NCI-H2196 treated with DMSO at 0.1 percent for 48 hours (cell line): ENCODE results near the gene ABCA3.
"Not testable (repeated sequence)": the region's sequence is repeated elsewhere in the genome, so short reads cannot be mapped to it uniquely, and the experiment has no call there.

Experiments
- DNase-seq: peaks from one replicate; lab custom pipeline; 2025; ENCODE audit not compliant: unreplicated experiment; lab: John Stamatoyannopoulos, UW

ABCA3 gene

DNA sequence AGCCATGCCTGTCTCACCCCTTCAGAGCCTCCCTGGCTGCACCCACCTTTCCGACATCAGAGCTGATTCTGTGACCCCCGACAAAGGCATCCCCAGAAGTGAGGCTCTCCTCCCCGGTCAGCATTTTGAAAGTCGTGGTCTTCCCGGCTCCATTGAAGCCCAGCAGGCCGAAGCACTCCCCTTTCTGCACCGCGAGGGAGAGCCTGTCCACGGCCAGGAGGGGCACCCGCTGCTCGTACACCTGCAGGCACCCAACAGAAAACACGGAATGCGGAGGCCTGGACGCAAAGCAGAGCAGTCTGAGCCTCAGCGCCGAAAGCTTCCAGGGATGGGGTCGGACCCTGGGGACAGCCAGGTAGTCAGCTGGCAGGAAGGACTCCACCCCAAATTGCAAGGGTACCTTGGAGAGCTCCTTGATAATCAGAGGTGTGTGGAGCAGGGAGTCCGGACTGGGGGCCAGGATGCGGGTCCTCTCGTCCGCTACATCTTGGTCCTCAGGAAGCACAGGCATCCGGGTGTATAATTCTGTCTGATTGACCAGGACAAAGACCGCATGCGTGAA lies 59.5 kb downstream of the ABCA3 start:
- no peak for DNase-seq

DNA sequence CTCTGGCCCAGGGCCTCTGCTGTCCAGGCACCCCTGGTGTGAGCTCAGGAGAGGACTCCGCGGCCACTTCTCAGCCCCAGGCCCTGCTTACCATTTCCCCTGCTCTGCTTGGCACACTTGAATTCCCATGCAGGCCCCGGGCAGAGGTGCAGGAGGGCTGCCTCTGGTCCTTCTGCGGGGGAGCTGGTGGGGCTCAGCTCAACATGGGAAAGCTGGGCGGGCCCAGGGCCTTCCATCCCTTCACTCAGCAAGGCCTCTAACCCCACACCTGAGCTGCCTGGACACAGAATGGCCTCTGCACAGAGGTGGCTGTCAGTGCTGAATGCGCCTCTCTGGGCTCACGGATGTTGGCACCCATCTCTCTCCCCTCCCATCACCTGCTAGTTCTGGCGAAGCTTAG lies 60.1 kb downstream of the ABCA3 start:
- DNase-seq = no peak

DNA sequence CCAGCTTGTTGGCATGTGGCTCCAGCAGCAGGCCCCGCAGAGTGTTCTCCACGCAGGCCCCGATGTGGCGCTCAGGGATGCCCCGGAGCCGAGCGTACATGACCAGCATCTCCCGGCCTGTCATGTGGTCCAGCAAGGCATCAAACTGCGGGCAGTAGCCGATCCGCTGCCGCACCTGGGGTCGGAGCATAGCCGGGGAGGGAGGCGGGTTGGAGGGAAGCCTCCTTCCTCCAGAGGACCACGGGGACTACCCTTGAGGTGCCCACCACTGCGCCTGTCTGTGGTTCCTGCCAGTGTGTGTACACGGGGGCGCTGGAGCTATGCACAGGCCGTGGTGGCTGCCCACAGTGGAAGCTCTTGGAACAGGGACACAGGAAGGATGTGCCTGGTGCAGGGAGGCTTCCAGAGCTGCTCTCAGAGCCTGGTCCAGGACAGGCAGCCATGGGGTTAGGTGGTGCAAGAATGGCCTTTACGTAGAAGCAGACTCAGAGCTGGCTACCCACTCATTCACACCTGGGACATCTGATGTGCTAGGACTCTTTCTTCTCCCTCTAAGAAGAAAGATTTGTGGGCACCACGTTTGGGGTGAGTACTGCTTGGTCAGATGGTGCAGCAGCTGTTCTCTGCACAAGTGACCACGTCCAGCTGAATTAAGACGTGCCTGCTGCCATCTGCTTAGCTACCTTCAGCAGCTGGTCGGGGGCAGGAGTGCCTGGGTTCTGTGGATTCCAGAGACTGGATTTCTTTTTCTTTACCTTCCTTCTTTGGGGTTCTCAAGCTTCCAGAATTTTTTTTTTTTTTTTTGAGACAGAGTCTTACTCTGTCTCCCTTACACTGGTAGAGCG lies 61.4 kb downstream of the ABCA3 start:
- no peak for DNase-seq

DNA sequence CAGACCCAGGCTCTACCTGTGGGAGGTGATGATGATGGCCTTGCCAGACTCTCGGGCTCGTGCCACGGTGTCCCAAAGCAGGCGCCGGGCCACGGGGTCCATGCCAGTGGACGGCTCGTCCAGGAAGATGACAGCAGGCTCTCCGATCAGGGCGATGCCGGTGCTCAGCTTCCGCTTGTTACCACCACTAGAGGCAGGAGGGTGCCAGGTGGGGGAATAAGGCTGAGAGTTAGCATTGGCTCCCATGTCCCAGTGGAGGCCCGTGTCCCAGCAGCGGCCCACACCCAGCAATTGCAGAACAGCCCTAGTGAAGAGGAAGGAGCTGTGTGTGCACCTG lies 62.3 kb downstream of the ABCA3 start:
- no peak for DNase-seq

DNA sequence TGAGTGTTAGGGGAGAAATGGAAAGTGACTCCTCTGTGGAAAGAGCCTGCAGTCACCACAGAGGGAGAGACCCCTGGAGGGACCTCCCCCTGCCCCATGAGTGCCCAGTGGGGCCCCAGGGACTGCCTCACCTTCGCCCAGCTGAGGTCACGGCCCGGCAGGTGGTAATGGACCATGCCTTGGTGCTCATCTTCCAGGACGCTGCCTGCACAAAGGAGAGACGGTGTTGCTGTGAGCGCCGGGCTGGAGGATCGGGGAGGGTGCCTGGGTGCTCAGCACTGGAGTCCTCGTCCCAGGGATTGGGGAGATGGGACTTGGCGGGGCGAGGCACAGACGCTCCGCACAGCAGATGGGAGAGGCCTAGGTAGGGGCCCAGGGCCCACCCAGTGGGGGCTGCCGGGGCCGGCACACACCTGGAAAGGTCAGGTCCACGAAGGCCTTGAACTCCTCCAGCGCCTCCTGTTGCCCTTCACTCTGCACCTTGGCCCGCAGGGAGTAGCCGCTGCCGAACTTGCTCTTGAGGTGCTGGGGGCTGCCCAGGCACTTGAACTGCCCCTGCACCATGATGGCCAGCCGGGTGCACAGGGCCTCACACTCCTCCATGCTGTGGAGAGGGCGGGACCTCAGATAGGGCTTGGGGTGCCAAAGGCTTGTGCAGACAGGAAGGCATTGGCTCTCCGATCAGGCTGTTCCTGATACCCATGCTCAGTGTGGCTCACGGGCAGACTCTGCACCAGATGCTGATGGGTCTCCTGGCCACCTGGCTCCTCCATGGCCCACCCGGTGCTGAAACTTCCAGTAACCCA lies 62.9 kb downstream of the ABCA3 start:
- DNase-seq = no peak

DNA sequence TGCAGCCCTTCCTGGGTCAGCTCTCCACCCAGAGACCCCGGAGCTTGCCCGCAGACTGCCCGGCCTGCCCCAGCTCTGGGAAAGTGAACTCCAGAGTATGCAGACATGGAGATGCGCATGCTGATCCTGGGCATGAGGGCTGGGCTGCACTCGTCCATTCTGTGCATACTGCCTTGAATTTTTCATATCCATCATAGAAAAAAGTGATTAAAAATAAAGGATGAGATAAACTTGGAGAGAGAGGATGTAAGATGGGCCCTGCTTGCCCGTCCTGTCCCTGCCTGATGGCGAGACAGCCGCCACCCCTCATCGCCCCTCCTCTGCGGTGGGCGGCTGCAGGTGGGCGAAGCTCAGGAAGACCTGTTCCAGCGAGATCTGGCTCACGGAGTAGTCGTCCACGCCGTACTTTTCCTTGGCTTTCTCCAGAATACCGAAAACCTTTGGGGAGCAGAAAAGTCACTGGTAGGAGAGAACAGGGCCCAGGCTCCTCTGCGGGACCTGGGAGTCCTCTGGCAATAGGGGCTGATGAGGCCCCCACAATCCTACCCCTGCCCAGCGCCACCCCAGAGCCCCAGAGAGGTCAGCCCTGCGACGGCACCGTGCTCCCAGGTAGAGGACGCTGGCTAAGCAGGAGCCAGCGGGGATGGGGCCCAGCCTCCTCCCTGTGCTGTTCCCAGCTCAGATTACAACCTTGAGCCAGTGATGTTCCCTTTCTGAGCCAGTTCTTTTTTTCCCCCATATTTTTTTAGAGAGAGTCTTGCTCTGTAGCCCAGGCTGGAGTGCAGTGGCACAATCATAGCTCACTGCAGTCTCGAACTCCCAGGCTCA lies 63.9 kb downstream of the ABCA3 start:
- DNase-seq = no peak

DNA sequence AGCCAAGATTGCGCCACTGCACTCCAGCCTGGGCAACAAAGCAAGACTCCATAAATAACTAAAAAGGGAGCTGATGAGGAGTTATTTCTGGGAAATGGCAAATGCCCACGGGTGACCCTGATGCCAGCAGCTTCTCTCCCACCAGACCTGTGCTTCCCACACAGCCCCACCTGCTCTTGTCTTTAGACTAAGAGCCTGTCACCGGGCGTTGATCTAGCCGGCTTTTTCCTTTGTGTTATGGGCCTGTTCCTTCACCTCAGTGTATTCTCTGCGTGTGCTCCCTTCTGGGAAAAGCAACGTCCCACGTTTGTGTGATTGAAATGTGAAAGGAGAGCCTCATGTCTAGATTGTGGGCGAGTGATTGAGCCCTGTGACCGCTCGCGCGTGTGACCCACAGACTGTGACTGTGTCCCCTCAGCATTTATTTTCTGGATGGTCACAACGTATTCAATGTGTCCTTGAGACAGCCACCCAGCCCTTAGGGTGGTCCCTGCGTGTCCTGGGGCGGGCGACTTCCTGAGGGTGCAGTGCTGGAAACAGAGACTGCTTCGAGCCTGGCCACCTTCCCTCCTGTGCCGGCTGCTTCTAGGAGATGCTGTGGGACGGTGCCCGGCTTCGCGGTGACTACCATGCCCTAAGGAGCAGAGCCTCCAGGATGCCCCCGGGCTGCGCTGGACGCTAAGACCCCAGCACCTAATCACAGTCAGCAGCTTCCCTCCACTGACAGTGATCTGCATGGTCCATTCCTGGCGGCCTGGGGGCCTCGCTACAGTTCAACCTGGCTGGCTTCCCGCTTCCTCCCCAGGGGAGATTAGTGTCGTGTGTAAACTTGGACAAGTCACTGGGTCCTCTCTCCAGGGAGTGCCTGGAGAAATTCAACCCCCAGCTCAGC lies 64.8 kb downstream of the ABCA3 start:
- no peak for DNase-seq

DNA sequence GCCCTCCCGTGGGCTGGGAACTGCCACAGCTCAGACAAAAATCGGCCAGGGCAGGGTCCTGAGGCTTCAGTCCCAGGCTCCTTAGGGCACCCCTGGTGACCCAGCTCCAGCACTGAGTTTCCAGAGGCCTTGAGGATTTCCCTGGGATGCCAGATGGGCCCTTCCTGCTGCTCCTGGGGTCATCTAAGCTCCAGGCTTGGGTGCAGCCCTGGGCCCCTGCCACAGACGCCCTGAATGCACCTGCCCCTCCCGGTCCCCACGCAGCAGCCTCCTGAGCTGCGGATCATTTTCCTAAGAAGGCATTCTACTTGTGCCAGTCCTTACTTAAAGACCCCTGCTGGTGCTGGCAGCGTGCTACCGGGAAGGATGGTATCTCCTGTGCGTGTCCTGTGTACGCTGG lies 66.6 kb downstream of the ABCA3 start:
- DNase-seq = no peak

DNA sequence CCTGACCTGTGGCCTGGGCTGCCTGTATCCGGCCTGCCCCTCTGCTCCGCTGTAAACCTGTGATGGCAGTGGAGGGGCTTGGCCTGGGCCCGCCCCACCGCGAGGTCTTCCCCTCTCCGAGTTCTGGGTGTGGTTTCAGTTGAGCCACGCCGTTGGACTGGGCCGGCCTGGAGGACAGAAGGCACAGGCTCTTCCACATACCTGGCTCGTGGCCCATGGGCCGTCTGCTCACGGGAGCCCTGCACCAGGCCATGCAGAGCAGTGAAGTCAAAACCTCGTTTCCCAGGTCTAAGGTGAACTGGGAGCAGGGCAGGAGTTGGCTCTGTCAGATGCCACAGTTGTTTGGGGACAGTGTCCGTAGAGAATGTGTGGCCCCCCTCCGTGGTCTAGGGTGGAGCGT lies 67.0 kb downstream of the ABCA3 start:
- DNase-seq = no peak

DNA sequence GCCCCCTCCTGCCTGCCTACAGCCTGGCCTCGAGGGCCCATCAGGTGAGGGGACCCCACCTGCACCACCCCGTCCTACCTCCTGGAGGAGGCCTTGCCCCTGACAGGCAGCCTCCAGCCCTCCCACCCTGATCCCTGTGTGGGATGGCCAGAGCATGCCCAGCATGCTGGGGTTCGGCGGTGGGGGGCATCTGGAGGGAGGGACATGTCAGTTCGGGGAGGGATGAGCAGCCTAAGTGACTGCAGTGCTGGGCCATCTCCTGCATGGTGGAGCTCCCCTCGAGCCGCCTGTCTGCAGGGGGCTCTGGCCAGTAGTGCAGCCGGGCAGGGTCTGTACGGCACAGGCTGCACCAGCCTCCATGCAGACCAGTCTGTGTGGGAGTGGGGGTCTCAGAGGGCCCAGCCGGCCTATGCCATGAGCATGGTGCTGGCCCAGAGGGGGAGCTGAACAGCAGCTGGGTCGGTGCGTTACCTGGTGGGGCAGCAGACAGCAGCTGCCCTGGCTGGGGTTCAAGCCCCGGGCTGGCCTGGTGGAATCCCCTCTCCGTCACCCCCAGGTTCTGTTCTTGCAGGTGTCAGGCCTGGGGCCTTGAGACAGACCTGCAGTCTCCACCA lies 68.6 kb downstream of the ABCA3 start:
- DNase-seq = no peak

DNA sequence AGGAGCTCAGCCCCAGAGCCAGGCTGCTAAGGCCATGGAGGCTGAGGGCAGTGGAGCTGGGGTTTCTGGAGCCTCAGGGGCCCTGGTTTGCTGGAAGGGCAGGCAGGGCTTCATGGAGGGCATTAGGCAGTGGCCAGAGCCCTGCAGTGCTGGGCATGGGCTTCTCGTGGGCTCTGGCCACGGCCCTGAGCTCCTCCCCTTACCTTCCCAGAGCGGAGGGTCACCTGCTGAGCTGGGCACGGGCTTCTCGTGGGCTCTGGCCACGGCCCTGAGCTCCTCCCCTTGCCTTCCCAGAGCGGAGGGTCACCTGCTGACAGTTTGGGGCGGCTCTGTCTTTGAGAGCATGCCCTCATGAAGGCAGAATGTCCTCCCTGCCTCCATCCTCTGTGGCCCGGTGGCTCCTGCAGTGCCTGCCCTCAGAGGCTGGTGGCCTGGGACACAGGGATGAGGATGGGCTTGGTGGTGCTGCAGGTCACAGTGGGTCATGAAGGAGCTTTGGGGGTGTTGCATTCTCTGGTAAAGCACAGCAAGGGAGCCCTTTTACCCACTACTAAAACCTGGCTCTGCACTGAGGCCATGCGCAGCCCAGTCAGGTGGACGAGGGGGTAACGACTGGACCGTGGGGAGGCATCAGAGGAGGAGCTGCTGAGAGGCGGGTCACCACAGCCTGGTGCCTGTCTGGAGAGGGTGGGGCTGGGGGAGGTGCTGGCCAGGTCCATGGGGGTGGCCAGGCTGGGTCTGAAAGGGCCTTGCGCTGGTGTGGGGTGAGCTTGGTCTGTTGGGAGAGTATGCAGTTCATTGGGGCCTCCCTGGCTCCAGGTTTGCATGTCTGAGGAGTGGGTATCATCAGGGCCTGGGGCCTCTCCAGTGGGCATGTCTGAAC lies 69.7 kb downstream of the ABCA3 start:
- no peak for DNase-seq

DNA sequence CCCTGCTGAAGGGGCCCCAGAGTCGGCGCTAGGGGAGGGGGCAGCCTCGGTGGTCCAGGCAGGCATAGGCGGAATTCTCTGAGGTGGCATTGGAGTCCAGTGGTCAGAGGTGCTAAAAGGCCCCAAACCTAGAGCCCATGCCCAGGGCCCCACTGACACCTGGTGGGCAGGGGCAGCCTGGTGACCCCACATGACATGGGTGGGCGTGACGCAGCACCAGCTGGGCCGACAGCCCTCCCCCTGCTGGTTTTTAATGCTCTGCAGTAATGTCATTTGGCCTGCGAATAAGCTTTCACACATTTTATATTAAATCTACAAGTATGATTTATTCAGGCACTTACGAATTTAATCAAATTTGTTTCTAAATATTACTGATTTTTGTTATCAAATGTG lies 70.5 kb downstream of the ABCA3 start:
- DNase-seq = no peak

DNA sequence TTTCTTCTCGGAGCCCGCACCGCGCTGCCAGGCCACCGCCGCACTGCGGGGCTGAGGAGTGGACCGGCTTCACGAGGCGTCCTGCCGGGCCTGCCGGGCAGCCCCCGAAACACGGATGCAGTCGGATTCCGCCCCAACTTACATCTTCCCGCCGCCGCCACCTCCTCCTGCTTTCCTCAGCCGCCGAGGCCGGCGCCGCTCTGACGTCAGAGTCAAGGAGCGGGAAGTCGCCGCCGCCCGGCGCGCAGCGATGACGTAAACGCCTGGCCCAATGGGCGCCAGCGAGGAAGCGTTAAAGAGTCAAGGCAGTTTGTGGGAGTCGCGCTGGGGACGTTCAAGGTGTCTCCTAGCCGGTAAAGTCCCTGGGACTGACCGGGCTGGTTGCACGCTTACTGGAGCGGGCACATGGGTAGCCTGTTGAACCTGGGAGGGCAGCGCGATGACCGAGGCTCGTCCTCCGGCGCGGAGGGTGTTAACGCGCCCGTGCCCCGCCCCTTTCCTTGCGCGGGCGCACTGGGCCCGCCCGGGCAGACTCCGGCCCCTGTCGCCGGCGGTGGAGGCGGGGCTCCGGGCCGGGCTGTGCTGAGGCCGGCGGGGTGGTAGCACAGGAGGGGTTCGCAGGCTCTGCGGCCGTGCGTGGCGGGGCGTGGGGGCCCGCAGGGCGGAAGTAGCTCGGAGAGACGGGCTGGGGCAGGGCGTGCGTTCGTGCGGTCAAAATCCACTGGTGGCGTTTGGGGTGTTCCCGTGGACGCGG lies 72.4 kb downstream of the ABCA3 start, which contains the start of gene RNPS1:
TSS of gene RNPS1 (minus strand) at position 214 of the 754 bp plus-strand sequence. CDS start 3,483 bp downstream, outside the sequence.
- DNase-seq = peak; percentile 94

DNA sequence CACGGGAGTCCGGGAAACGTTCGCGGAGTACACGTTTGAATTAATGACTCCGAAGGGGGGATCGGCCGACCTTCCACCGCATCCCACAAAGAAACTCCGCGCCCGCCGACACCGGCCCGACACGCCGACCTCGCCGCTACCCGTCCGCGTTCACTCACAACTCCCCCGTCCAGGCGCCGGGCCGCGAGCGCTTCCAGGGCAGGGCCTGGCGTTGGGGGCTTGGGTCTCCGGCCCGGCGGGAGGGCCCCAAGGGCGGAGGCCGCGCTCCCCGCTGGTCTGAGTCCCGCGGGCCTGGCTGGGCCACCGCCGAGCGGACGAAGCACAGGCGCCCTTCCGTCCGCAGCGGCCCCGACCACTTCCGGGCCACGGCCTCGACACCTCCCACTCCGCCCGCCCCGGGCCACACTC lies 73.0 kb downstream of the ABCA3 start:
- not testable (repeated sequence) for DNase-seq

DNA sequence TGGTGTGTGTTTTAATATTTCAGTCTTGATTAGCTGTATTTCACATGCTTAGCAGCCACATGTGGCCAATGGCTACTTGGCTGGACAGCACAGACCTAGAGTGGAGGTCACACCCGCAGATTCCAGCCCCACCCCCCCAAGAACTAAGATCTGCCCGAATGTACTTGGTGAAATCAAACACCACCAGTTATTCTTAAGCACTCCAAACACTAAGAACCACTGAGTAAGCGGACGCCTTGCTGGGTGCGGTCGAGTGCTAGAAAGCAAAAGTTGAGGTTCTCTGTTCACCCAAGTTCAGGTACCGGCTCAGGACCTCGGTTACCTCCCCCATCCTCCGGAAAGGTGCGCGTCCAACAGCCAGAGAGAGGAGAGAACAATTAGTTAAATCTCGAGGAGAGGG lies 73.6 kb downstream of the ABCA3 start:
- not testable (repeated sequence) for DNase-seq

DNA sequence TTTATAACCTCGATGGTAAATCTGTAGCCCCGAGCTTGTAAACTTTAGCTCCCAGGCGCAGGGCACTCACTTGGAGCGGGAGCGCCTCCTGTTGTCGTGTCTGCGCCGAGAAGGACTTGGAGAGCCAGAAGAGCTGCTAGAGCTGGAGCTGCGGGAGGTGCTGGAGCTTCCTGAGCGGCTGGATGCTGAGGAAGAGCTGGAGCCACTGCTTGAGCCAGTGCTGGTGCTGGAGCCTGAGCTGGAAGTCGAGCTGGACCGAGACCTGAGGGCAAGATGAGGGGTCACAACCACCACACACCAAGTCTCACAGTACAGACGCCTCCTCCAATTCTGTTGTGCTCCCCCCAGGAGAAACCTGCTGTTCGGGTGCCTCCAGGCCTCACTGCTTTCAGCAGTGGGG lies 77.5 kb downstream of the ABCA3 start:
- not testable (repeated sequence) for DNase-seq

DNA sequence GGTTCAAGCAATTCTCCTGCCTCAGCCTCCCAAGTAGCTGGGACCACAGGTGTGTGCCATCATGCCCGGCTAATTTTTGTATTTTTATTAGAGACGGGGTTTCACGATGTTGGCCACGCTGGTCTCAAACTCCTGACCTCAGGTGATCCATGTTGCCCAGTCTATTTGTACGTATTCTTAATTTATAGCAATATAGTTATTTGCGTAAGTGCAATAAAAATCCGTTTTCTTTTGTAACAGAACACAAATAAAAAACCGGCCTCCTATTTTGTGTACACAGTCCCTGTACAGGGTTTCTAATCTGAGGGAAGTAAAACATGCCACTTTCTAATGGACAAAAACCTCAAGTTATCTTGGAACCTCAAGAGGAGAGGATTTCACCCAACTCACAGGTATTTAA lies 80.3 kb downstream of the ABCA3 start:
- no peak for DNase-seq

DNA sequence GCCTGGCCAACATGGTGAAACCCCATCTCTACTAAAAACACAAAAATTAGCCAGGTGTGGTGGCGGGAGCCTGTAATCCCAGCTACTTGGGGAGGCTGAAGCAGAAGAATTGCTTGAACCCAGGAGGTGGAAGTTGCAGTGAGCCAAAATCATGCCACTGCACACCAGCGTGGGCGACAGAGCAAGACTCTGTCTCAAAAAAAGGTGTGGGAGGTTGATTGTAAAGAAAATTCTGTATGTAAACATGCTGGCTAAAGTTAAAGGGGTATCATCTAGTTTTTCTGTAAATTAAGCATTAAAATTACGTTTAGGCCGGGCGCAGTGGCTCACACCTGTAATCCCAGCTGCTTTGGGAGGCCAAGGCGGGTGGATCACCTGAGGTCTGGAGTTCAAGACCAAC lies 82.0 kb downstream of the ABCA3 start:
- not testable (repeated sequence) for DNase-seq
